ENCODE measurements around the gene CDHR3. TPM values are rescaled to one million over a fixed set of nuclear protein-coding genes. Genes with fewer than 3 reads are reported as not detected.

CDHR3 gene
- total RNA-seq, 1 experiment from 2014 or later = 6.5 TPM

GRCh38 chr7:106035568-106035967 lies 72.5 kb downstream of the CDHR3 start:
- H3K4me3 ChIP-seq (ENCODE audit: low read depth in 2 of 2, low read length in 2 of 2) = no peak overlapping the region
- in situ Hi-C loops (cut with HindIII; ENCODE audit: low pct_unique_long_range_greater_than_20kb, low sequenced_read_pairs) (no loop called here), intact Hi-C loops (cut with micrococcal nuclease; ENCODE audit: unreplicated experiment) (no loop called here)
- no peak for TF ChIP-seq TCF7L2 (IDR thresholded peaks at IDR 0.05; ENCODE audit: low read depth, low read length)
- TF ChIP-seq REST (IDR thresholded peaks at IDR 0.05; ENCODE audit: insufficient read depth in 1 of 2, low read depth in 2 of 2, low read length in 1 of 2) = no peak
- no peak for TF ChIP-seq CTCF (IDR thresholded peaks at IDR 0.05)
- no peak for TF ChIP-seq POLR2AphosphoS5 (IDR thresholded peaks at IDR 0.05; ENCODE audit: low read depth, low read length)
- TF ChIP-seq SIN3A (IDR thresholded peaks at IDR 0.05; ENCODE audit: borderline replicate concordance, insufficient read depth, low read depth, low read length) = no peak
- no peaks in the 10 kb centered on the region for H3K4me1 ChIP-seq (ENCODE audit: control insufficient read depth, insufficient read depth, low read length)
- no peak overlapping the region for H3K27ac ChIP-seq (ENCODE audit: low read length)
- DNase-seq (ENCODE audit: low read depth, low spot score) (no peak), ATAC-seq (no peak)
- no TSS peak for BruUV-seq (replicated peaks)
- ChIA-PET POLR2A (interaction anchor here (0.6 kb wide), 1 partner anchor 338 kb away, joined by 3 read pairs; no protein-coding TSS in a partner anchor), CTCF (no interaction called here)
- no peaks in the 10 kb centered on the region for H3K27me3 ChIP-seq (ENCODE audit: control insufficient read depth, insufficient read depth, low read length)
- H3K9me3 ChIP-seq (ENCODE audit: control insufficient read depth, insufficient read depth, low read depth, low read length) = no peaks in the 10 kb centered on the region; the same call in 1 of the 2 replicates
- no peaks in the 10 kb centered on the region for H3K36me3 ChIP-seq (ENCODE audit: control insufficient read depth, insufficient read depth, low read length)

GRCh38 chr7:106036004-106036403 lies 72.9 kb downstream of the CDHR3 start:
- Histone ChIP-seq H3K27ac (ENCODE audit: low read length) (no peak overlapping the region), H3K4me1 (ENCODE audit: control insufficient read depth, insufficient read depth, low read length) (no peaks in the 10 kb centered on the region), H3K4me3 (ENCODE audit: low read depth in 2 of 2, low read length in 2 of 2) (no peak overlapping the region), H3K27me3 (ENCODE audit: control insufficient read depth, insufficient read depth, low read length) (no peaks in the 10 kb centered on the region), H3K36me3 (ENCODE audit: control insufficient read depth, insufficient read depth, low read length) (no peaks in the 10 kb centered on the region), H3K9me3 (ENCODE audit: control insufficient read depth, insufficient read depth, low read depth, low read length) (no peaks in the 10 kb centered on the region; the same call in 1 of the 2 replicates)
- in situ Hi-C loops (cut with HindIII; ENCODE audit: low pct_unique_long_range_greater_than_20kb, low sequenced_read_pairs) (no loop called here), intact Hi-C loops (cut with micrococcal nuclease; ENCODE audit: unreplicated experiment) (no loop called here)
- no TSS peak for BruUV-seq (replicated peaks)
- POLR2A ChIA-PET = interaction anchor here (0.6 to 0.7 kb wide), 3 partner anchors 159 to 338 kb away, joined by 3 to 6 read pairs (median 3); no protein-coding TSS in a partner anchor
- no peak for DNase-seq (ENCODE audit: low read depth, low spot score)
- ATAC-seq = no peak
- no peak for TF ChIP-seq CTCF (IDR thresholded peaks at IDR 0.05)
- CTCF ChIA-PET = interaction anchor here (0.5 kb wide), 1 partner anchor 271 kb away, joined by 3 read pairs; no protein-coding TSS in a partner anchor

All from Panc1 (cell line).